Cerebellar cortex (tissue), 1 donor: ENCODE measurements around the gene JAG1.
"Not testable (repeated sequence)": the region's sequence is repeated elsewhere in the genome, so short reads cannot be mapped to it uniquely, and the experiment has no call there.

ENCODE experiments used
- DNase-seq: peaks from one replicate; pipeline ENCODE4 v3.0.0-alpha.2; 2015; ENCODE audit warnings: low spot score

Gene JAG1

GRCh38 chr20:10637031-10637559 lies 36.7 kb downstream of the JAG1 start:
- DNase-seq, result no peak

- no peak for DNase-seq
Measured at GRCh38 chr20:10636326-10636818, 37.4 kb downstream of the JAG1 start.

GRCh38 chr20:10635476-10636208 lies 38.2 kb downstream of the JAG1 start:
- DNase-seq, result no peak

- no peak for DNase-seq
Measured at GRCh38 chr20:10634683-10635411, 39.0 kb downstream of the JAG1 start.

- no peak for DNase-seq
Measured at GRCh38 chr20:10634211-10634610, 39.6 kb downstream of the JAG1 start.

GRCh38 chr20:10633718-10634117 lies 40.1 kb downstream of the JAG1 start:
- no peak for DNase-seq

- DNase-seq, result no peak
Measured at GRCh38 chr20:10632721-10633509, 40.9 kb downstream of the JAG1 start.

- no peak for DNase-seq
Measured at GRCh38 chr20:10631126-10631525, 42.7 kb downstream of the JAG1 start.

- no peak for DNase-seq
Measured at GRCh38 chr20:10629946-10630650, 43.7 kb downstream of the JAG1 start.

- DNase-seq, result no peak
Measured at GRCh38 chr20:10626896-10627295, 46.9 kb downstream of the JAG1 start.

- DNase-seq, result no peak
Measured at GRCh38 chr20:10625641-10626040, 48.2 kb downstream of the JAG1 start.

GRCh38 chr20:10622657-10623418 lies 51.0 kb downstream of the JAG1 start:
- DNase-seq, result no peak

- no peak for DNase-seq
Measured at GRCh38 chr20:10621149-10621548, 52.6 kb downstream of the JAG1 start.

- DNase-seq, result no peak
Measured at GRCh38 chr20:10619427-10619826, 54.4 kb downstream of the JAG1 start.

GRCh38 chr20:10618611-10619245 lies 55.1 kb downstream of the JAG1 start:
- DNase-seq, result no peak

GRCh38 chr20:10617549-10618133 lies 56.2 kb downstream of the JAG1 start:
- not testable (repeated sequence) for DNase-seq

GRCh38 chr20:10616212-10616611 lies 57.6 kb downstream of the JAG1 start:
- no peak for DNase-seq

- no peak for DNase-seq
Measured at GRCh38 chr20:10613911-10614310, 59.9 kb downstream of the JAG1 start.

- not testable (repeated sequence) for DNase-seq
Measured at GRCh38 chr20:10613426-10613825, 60.4 kb downstream of the JAG1 start.

- DNase-seq, result no peak
Measured at GRCh38 chr20:10611357-10611756, 62.4 kb downstream of the JAG1 start.
